VCaP (cell line): ENCODE measurements around the gene MAP3K5.
A peak's percentile ranks its signal among the peaks of the same experiment; 100 is the strongest.

Experiments
- H3K27ac ChIP-seq: fragments of 450-650 bp; 2 replicates; pipeline ENCODE4 v1.5.1; 2017
- CTCF ChIP-seq: fragments of 450-650 bp; conservative IDR thresholded peaks from 2 replicates; pipeline ENCODE4 v1.5.1; 2017; ENCODE audit warnings: mild to moderate bottlenecking, moderate library complexity

MAP3K5 gene

GRCh38 chr6:136742125-136742524, 50.2 kb downstream of the MAP3K5 start:
- no peak overlapping the region for H3K27ac ChIP-seq
- no peak for TF ChIP-seq CTCF

- H3K27ac ChIP-seq = no peak overlapping the region
- no peak for TF ChIP-seq CTCF
Observed at GRCh38 chr6:136740050-136740974, 52.0 kb downstream of the MAP3K5 start.

GRCh38 chr6:136739501-136739900, 52.8 kb downstream of the MAP3K5 start:
- TF ChIP-seq CTCF = no peak

GRCh38 chr6:136739071-136739470, 53.2 kb downstream of the MAP3K5 start:
- H3K27ac ChIP-seq = no peak overlapping the region
- no peak for TF ChIP-seq CTCF

More at GRCh38 chr6:136739501-136739900, 52.8 kb downstream of the MAP3K5 start:
- H3K27ac ChIP-seq = no peak overlapping the region

- no peak for TF ChIP-seq CTCF
- no peak overlapping the region for H3K27ac ChIP-seq
Observed at GRCh38 chr6:136738692-136739057, 53.6 kb downstream of the MAP3K5 start.

GRCh38 chr6:136737871-136738691, 54.2 kb downstream of the MAP3K5 start:
- no peak for TF ChIP-seq CTCF
- H3K27ac ChIP-seq = peak overlapping the region; percentile 20; the same call in 1 of the 2 replicates

- H3K27ac ChIP-seq = no peak overlapping the region
- no peak for TF ChIP-seq CTCF
Observed at GRCh38 chr6:136737374-136737844, 54.9 kb downstream of the MAP3K5 start.
